ENCODE results near the gene SPATA20. TPM values are rescaled to one million over a fixed set of nuclear protein-coding genes. Genes with fewer than 3 reads are reported as not detected.

The SPATA20 gene
- total and polyA plus RNA-seq, 2 of the 13 experiments (the other 11 are each of a cell fraction or from before 2014, with no cell fraction given): 36.1 to 64.8 TPM

- TF ChIP-seq ZNF138 (CRISPR knock-in tag; IDR thresholded peaks at IDR 0.05; ENCODE audit: low read depth) (no peak), ZNF460 (CRISPR knock-in tag; IDR thresholded peaks at IDR 0.05; ENCODE audit: borderline replicate concordance) (no peak), SRF (IDR thresholded peaks at IDR 0.05; ENCODE audit: low read depth, low read length) (no peak), ZFP36L2 (CRISPR knock-in tag; IDR thresholded peaks at IDR 0.05) (no peak), ZNF672 (CRISPR knock-in tag; IDR thresholded peaks at IDR 0.05) (no peak), ZNF589 (CRISPR knock-in tag; conservative IDR thresholded peaks at IDR 0.05) (no peak), CCDC6 (CRISPR knock-in tag; IDR thresholded peaks at IDR 0.05) (no peak), NR2F1 (CRISPR knock-in tag; IDR thresholded peaks at IDR 0.05) (peak in 1 of 2 experiments; percentile 26; a peak in 1 of 4 replicates), FOXK1 (CRISPR knock-in tag; IDR thresholded peaks at IDR 0.05; ENCODE audit: borderline replicate concordance, low read depth) (peak; percentile 37; the same call in 1 of the 2 replicates), KLF16 (CRISPR knock-in tag; IDR thresholded peaks at IDR 0.05) (0 out of 4 replicates have a peak, but pooled peaks of 1 of the 2 experiments have one; percentile 25), EZH2 (conservative IDR thresholded peaks at IDR 0.05; ENCODE audit: low read depth, low read length) (no peak), MIXL1 (CRISPR knock-in tag; IDR thresholded peaks at IDR 0.05) (0 out of 2 replicates have a peak, but pooled peaks have one; percentile 56), SP2 (CRISPR knock-in tag; IDR thresholded peaks at IDR 0.05) (no peak), ZNF839 (CRISPR knock-in tag; IDR thresholded peaks at IDR 0.05; ENCODE audit: borderline replicate concordance) (no peak), NAIF1 (CRISPR knock-in tag; IDR thresholded peaks at IDR 0.05; ENCODE audit: borderline replicate concordance) (no peak), SMAD3 (CRISPR knock-in tag; IDR thresholded peaks at IDR 0.05) (peak; percentile 69; the same call in 1 of the 2 replicates), SP1 (IDR thresholded peaks at IDR 0.05) (no peak), SP1 (CRISPR knock-in tag; IDR thresholded peaks at IDR 0.05) (peak; percentile 52; the same call in 1 of the 2 replicates), PITX1 (CRISPR knock-in tag; IDR thresholded peaks at IDR 0.05) (0 out of 2 replicates have a peak, but pooled peaks have one; percentile 22)
- TF ChIP-seq, protein P1, sequence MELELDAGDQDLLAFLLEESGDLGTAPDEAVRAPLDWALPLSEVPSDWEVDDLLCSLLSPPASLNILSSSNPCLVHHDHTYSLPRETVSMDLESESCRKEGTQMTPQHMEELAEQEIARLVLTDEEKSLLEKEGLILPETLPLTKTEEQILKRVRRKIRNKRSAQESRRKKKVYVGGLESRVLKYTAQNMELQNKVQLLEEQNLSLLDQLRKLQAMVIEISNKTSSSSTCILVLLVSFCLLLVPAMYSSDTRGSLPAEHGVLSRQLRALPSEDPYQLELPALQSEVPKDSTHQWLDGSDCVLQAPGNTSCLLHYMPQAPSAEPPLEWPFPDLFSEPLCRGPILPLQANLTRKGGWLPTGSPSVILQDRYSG (CRISPR knock-in tag; IDR thresholded peaks at IDR 0.05): no peak
- TF ChIP-seq, protein P2, sequence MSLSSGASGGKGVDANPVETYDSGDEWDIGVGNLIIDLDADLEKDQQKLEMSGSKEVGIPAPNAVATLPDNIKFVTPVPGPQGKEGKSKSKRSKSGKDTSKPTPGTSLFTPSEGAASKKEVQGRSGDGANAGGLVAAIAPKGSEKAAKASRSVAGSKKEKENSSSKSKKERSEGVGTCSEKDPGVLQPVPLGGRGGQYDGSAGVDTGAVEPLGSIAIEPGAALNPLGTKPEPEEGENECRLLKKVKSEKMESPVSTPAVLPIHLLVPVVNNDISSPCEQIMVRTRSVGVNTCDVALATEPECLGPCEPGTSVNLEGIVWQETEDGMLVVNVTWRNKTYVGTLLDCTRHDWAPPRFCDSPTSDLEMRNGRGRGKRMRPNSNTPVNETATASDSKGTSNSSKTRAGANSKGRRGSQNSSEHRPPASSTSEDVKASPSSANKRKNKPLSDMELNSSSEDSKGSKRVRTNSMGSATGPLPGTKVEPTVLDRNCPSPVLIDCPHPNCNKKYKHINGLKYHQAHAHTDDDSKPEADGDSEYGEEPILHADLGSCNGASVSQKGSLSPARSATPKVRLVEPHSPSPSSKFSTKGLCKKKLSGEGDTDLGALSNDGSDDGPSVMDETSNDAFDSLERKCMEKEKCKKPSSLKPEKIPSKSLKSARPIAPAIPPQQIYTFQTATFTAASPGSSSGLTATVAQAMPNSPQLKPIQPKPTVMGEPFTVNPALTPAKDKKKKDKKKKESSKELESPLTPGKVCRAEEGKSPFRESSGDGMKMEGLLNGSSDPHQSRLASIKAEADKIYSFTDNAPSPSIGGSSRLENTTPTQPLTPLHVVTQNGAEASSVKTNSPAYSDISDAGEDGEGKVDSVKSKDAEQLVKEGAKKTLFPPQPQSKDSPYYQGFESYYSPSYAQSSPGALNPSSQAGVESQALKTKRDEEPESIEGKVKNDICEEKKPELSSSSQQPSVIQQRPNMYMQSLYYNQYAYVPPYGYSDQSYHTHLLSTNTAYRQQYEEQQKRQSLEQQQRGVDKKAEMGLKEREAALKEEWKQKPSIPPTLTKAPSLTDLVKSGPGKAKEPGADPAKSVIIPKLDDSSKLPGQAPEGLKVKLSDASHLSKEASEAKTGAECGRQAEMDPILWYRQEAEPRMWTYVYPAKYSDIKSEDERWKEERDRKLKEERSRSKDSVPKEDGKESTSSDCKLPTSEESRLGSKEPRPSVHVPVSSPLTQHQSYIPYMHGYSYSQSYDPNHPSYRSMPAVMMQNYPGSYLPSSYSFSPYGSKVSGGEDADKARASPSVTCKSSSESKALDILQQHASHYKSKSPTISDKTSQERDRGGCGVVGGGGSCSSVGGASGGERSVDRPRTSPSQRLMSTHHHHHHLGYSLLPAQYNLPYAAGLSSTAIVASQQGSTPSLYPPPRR (CRISPR knock-in tag; IDR thresholded peaks at IDR 0.05; ENCODE audit: borderline replicate concordance): no peak
Observed at GRCh38 chr17:50550661-50551432, 3.9 kb downstream of the SPATA20 start (continued).

Measured in HepG2 (cell line).